Kasumi-1 (cell line): ENCODE measurements around the gene PPP1R12C.
"Not testable (repeated sequence)": the region's sequence is repeated elsewhere in the genome, so short reads cannot be mapped to it uniquely, and the experiment has no call there.

ENCODE experiments used
- DNase-seq, 2 experiments: peaks; one replicate each; lab custom pipeline; 2025; lab: John Stamatoyannopoulos, UW

The PPP1R12C gene

GRCh38 chr19:55076321-55076720, 41.1 kb downstream of the PPP1R12C start:
- no peak for DNase-seq

GRCh38 chr19:55075371-55075998, 42.0 kb downstream of the PPP1R12C start, which contains the start of gene EPS8L1:
Gene EPS8L1, plus strand, starts transcription at chr19:55075869. Its CDS starts 576 bp downstream, at chr19:55076445.
- DNase-seq: peak; percentile 31 to 49

- no peak for DNase-seq
Measured at GRCh38 chr19:55071913-55072312, 45.5 kb downstream of the PPP1R12C start.

GRCh38 chr19:55071129-55071502, 46.3 kb downstream of the PPP1R12C start:
- no peak for DNase-seq

GRCh38 chr19:55070466-55071128, 46.8 kb downstream of the PPP1R12C start:
- no peak for DNase-seq

- DNase-seq: no peak
Measured at GRCh38 chr19:55069865-55070197, 47.6 kb downstream of the PPP1R12C start.

GRCh38 chr19:55068950-55069864, 48.2 kb downstream of the PPP1R12C start:
- DNase-seq: peak in 1 of 2 experiments; percentile 18

- no peak for DNase-seq
Measured at GRCh38 chr19:55067869-55068268, 49.6 kb downstream of the PPP1R12C start.

- no peak for DNase-seq
Measured at GRCh38 chr19:55066107-55066709, 51.2 kb downstream of the PPP1R12C start.

- not testable (repeated sequence) for DNase-seq
Measured at GRCh38 chr19:55065516-55065915, 51.9 kb downstream of the PPP1R12C start.

GRCh38 chr19:55063492-55063843, 54.0 kb downstream of the PPP1R12C start:
- DNase-seq: no peak

GRCh38 chr19:55062735-55063491, 54.5 kb downstream of the PPP1R12C start, which contains the start of gene RDH13:
Gene RDH13, minus strand, starts transcription at chr19:55063148. Its CDS starts 116 bp downstream, at chr19:55063032.
- peak; percentile 94 to 96 for DNase-seq

- not testable (repeated sequence) for DNase-seq
Measured at GRCh38 chr19:55060287-55060686, 57.1 kb downstream of the PPP1R12C start.

GRCh38 chr19:55058781-55059610, 58.4 kb downstream of the PPP1R12C start:
- peak in 1 of 2 experiments; percentile 41 for DNase-seq

GRCh38 chr19:55056827-55057226, 60.6 kb downstream of the PPP1R12C start:
- DNase-seq: no peak

- DNase-seq: no peak
Measured at GRCh38 chr19:55053735-55054134, 63.7 kb downstream of the PPP1R12C start.

- no peak for DNase-seq
Measured at GRCh38 chr19:55050749-55051532, 66.5 kb downstream of the PPP1R12C start.

- DNase-seq: no peak
Measured at GRCh38 chr19:55048446-55048845, 69.0 kb downstream of the PPP1R12C start.

- no peak for DNase-seq
Measured at GRCh38 chr19:55047951-55048350, 69.5 kb downstream of the PPP1R12C start.
